Peyer's patch (tissue), 4 donors: ENCODE data around the gene CPSF4L. TPM values are rescaled to one million over a fixed set of nuclear protein-coding genes. Genes with fewer than 3 reads are reported as not detected.

Experiments
- DNase-seq, 3 donors: peaks; one replicate each; pipeline ENCODE4 v3.0.0-alpha.2; 2017 to 2019
- H3K27ac ChIP-seq, 4 donors: fragments of 200-600 bp; sonication (generic); one replicate each; pipeline ENCODE4 v1.5.1; 2016 to 2019
- H3K27me3 ChIP-seq, 2 donors: fragments of 200-600 bp; sonication (generic); one replicate each; pipeline ENCODE4 v1.5.1; 2019
- H3K36me3 ChIP-seq, 3 donors: fragments of 200-600 bp; sonication (generic); one replicate each; pipeline ENCODE4 v1.5.1; 2016 to 2019
- H3K4me1 ChIP-seq, 4 donors: fragments of 200-600 bp; sonication (generic); one replicate each; pipeline ENCODE4 v1.5.1; 2016 to 2019
- H3K4me3 ChIP-seq, 4 donors: fragments of 200-600 bp; sonication (generic); 1 replicate in 3 of 4; 2 replicates in 1 of 4; pipeline ENCODE4 v1.5.1; 2016 to 2019; ENCODE audit warnings: mild to moderate bottlenecking in 1 of 4
- H3K9me3 ChIP-seq, 4 donors: fragments of 200-600 bp; sonication (generic); one replicate each; pipeline ENCODE4 v1.5.1; 2016 to 2019; ENCODE audit warnings: mild to moderate bottlenecking in 1 of 4
- POLR2A ChIP-seq, 2 donors: fragments of 450-650 bp; IDR thresholded peaks; one replicate each; pipeline ENCODE4 v1.5.1; 2017; ENCODE audit warnings: antibody characterized with exemption in 2 of 2, mild to moderate bottlenecking in 2 of 2, moderate library complexity in 2 of 2
- total RNA-seq, 4 donors: library from RNA; depleted of rRNA; stranded (reverse); fragments of >200 nt; gene quantifications; one replicate each; pipeline ENCODE4 v1.1.0, GENCODE V29; 2016
- TF ChIP-seq, protein P1 (sequence below), 6 experiments: fragments of 450-650 bp in 4 of 6; fragments of 200-600 bp in 2 of 6; sonication (generic) in 1 of 6; IDR thresholded peaks; one replicate each; pipeline ENCODE4 v1.5.1; 2017 to 2019; ENCODE audit warnings: antibody characterized with exemption in 6 of 6, mild to moderate bottlenecking in 3 of 6, moderate library complexity in 1 of 6

CPSF4L gene
- total RNA-seq, 4 donors from 2014 or later, result not detected

DNA sequence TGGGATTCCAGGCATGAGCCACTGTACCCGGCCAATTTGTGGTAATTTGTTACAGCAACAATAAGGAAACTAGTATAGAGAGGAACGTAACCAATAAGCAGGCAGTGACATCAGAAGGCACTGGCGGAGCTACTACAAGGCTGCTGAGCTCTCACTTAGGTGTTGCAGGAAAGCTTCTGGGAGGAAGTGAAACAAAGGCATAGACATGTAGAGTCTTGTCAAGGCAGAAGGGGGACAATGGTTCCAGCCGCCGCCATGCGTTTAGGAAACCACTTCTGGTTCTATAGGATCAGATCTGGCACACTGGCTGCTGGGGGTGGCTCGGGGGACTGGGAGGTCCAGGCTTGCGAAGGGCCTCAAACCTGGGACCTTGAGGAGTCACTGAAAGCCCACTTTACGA, 9.4 kb upstream of the CPSF4L start:
- Histone ChIP-seq H3K27me3 (no peaks in the 10 kb centered on the region), H3K4me3 (no peak overlapping the region), H3K9me3 (no peaks in the 10 kb centered on the region), H3K27ac (no peak overlapping the region), H3K36me3 (no peaks in the 10 kb centered on the region), H3K4me1 (no peaks in the 10 kb centered on the region)
- DNase-seq, result no peak
- TF ChIP-seq POLR2A (IDR thresholded peaks at IDR 0.05), result no peak
- TF ChIP-seq, protein P1, sequence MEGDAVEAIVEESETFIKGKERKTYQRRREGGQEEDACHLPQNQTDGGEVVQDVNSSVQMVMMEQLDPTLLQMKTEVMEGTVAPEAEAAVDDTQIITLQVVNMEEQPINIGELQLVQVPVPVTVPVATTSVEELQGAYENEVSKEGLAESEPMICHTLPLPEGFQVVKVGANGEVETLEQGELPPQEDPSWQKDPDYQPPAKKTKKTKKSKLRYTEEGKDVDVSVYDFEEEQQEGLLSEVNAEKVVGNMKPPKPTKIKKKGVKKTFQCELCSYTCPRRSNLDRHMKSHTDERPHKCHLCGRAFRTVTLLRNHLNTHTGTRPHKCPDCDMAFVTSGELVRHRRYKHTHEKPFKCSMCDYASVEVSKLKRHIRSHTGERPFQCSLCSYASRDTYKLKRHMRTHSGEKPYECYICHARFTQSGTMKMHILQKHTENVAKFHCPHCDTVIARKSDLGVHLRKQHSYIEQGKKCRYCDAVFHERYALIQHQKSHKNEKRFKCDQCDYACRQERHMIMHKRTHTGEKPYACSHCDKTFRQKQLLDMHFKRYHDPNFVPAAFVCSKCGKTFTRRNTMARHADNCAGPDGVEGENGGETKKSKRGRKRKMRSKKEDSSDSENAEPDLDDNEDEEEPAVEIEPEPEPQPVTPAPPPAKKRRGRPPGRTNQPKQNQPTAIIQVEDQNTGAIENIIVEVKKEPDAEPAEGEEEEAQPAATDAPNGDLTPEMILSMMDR (IDR thresholded peaks at IDR 0.05), result no peak

DNA sequence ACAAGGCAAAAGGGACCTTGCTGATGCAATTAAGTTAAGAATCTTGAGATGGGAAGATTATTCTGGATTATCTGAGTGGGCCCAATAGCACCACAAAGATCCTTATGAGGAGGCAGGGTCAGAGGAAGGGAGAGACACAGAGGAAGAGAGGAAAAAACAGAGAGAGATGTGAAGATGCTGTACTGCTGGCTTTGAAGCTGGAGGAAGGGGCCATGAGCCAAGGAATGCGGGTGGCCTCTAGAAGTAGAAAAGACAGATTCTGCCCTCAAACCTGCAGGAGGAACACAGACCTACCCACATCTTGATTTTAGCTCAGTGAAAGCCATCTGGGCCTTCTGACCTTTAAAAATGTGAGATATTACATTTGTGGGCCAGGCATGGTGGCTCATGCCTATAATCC, 8.1 kb upstream of the CPSF4L start:
- Histone ChIP-seq H3K4me1 (no peaks in the 10 kb centered on the region), H3K27me3 (no peaks in the 10 kb centered on the region), H3K36me3 (no peaks in the 10 kb centered on the region), H3K27ac (no peak overlapping the region), H3K4me3 (no peak overlapping the region), H3K9me3 (no peaks in the 10 kb centered on the region)
- DNase-seq, result no peak
- no peak for TF ChIP-seq POLR2A (IDR thresholded peaks at IDR 0.05)
- TF ChIP-seq, protein P1 (IDR thresholded peaks at IDR 0.05), result no peak

DNA sequence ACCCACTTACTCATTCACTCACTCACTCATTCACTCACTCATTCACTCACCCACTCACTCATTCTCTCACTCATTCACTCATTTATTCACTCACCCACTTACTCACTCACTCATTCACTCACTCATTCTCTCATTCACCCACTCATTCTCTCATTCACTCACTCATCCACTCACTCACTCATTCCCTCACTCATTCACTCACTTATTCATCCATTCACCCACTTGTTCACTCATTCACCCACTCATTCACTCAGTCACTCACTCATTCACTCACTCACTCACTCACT, 7.6 kb upstream of the CPSF4L start:
- Histone ChIP-seq H3K4me1 (no peaks in the 10 kb centered on the region), H3K27ac (no peak overlapping the region), H3K36me3 (no peaks in the 10 kb centered on the region), H3K4me3 (no peak overlapping the region), H3K27me3 (no peaks in the 10 kb centered on the region), H3K9me3 (no peaks in the 10 kb centered on the region)
- no peak for DNase-seq
- TF ChIP-seq, protein P1 (IDR thresholded peaks at IDR 0.05), result no peak
- TF ChIP-seq POLR2A (IDR thresholded peaks at IDR 0.05), result no peak

DNA sequence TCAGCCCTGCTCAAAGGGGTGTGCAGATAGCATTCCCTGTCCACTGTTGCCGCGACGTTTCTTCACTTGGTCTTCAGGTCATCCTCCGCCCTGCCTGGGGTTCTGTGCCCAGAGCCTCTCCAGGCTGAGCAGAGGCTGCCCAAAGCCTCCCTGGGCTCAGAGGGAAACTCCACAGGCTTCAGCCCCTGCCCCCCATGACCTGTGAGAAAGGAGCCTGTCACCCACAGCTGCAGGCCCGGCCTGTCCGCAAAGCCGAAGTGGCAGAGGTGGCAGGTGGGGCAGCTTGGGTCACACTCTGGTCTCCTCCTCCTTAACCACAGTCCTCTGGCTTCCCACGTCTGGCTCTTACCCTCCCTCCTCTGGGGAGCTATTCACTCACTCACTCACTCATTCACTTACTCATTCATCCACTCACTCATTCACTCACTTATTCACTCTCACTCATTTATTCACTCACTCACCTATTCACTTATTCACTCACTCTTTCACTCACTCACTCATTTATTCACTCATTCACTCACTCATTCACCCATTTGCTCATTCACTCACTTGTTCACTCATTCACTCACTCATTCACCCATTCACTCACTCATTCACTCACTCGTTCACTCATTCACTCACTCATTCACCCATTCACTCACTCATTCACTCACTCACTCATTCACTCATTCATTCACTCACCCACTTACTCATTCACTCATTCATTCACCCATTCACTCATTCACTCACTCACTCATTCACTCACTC, 7.1 kb upstream of the CPSF4L start:
- H3K4me1 ChIP-seq, result no peaks in the 10 kb centered on the region
- no peaks in the 10 kb centered on the region for H3K9me3 ChIP-seq
- H3K27ac ChIP-seq, result no peak overlapping the region
- no peaks in the 10 kb centered on the region for H3K27me3 ChIP-seq
- TF ChIP-seq, protein P1 (IDR thresholded peaks at IDR 0.05), result no peak
- no peak for TF ChIP-seq POLR2A (IDR thresholded peaks at IDR 0.05)
- H3K36me3 ChIP-seq, result no peaks in the 10 kb centered on the region
- no peak overlapping the region for H3K4me3 ChIP-seq
- no peak for DNase-seq

DNA sequence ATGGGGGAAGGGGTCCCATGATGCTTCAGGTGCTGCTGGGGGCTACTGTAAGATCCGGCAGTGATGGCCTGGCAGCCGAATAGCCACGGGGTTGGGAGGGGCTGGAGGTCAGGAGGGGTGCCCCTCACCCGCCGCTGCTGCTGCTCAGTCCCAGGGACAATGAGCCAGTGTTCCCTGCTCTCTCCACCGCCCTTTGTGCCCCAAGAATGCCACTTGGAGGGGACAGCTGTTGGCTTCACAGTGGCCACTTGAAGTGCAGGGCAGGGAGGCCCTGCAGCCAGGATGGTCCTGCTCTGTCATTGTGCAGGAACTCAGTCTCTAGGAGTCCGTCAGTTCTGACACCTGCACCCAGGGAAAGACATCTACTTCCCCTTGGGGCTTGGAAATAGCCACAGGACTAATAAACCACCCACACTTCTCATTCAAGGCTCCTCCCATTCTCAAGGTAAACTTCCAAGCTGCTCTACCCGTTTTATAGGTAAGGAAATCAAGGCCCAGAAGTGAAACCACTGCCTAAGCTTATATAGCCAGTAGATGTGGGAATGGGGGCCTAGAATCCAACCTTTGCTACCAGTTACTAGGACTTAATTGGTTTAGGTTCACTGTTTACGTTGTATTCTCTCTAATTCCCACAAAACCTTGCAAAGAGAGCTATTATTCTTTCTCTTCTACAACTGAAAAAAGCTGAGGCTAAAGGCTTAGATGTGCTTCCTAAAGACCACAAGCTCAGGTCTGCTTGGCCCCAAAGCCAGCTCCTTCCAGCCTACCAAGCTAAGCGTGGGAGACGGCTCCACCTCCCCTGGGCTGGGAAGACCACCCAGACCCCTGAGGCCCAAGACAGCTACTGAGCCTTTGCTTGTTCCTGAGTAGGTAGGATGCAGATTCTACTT, 6.2 kb upstream of the CPSF4L start:
- H3K36me3 ChIP-seq, result no peaks in the 10 kb centered on the region
- DNase-seq, result no peak
- H3K4me1 ChIP-seq, result peaks cover 0 to 4% (median 0%) of the 10 kb centered on the region in 4 donors
- H3K27me3 ChIP-seq, result no peaks in the 10 kb centered on the region
- peak overlapping the region in 1 of 4 donors; percentile 27 for H3K27ac ChIP-seq
- H3K4me3 ChIP-seq, result no peak overlapping the region
- H3K9me3 ChIP-seq, result no peaks in the 10 kb centered on the region
- TF ChIP-seq, protein P1 (IDR thresholded peaks at IDR 0.05), result no peak
- TF ChIP-seq POLR2A (IDR thresholded peaks at IDR 0.05), result no peak
